Small intestine (tissue), 7 donors: Measurements from ENCODE around the gene TAF4B. TPM values are rescaled to one million over a fixed set of nuclear protein-coding genes. Genes with fewer than 3 reads are reported as not detected.

ENCODE experiments used
- DNase-seq, 2 donors: peaks; one replicate each; pipeline versions ENCODE4 v3.0.0 to v3.0.0-alpha.2; 2013
- FAIRE-seq: peaks from 2 replicates; lab custom pipeline; 2012; peaks lifted over from hg19 to GRCh38; lab: Jason Lieb, UNC
- H3K27ac ChIP-seq, 3 donors: one replicate each; pipeline ENCODE4 v1.5.1; 2013; ENCODE audit warnings: low read length in 2 of 3, mild to moderate bottlenecking in 2 of 3, control low read depth in 1 of 3, inconsistent platforms in 1 of 3, low read depth in 1 of 3, moderate library complexity in 1 of 3
- H3K27me3 ChIP-seq, 3 donors: one replicate each; pipeline ENCODE4 v1.6.1; 2013; ENCODE audit warnings: low read length in 3 of 3, inconsistent platforms in 1 of 3; ENCODE audit not compliant: control insufficient read depth in 3 of 3, insufficient read depth in 3 of 3
- H3K36me3 ChIP-seq, 3 donors: one replicate each; pipeline ENCODE4 v1.6.1; 2013; ENCODE audit warnings: low read length in 3 of 3, inconsistent platforms in 1 of 3, low read depth in 1 of 3, mild to moderate bottlenecking in 1 of 3, moderate library complexity in 1 of 3; ENCODE audit not compliant: control insufficient read depth in 3 of 3, insufficient read depth in 2 of 3
- H3K4me1 ChIP-seq, 3 donors: one replicate each; pipeline ENCODE4 v1.6.1; 2013; ENCODE audit warnings: low read length in 2 of 3, inconsistent platforms in 1 of 3, low read depth in 1 of 3, mild to moderate bottlenecking in 1 of 3, moderate library complexity in 1 of 3; ENCODE audit not compliant: control insufficient read depth in 3 of 3, insufficient read depth in 2 of 3
- H3K4me3 ChIP-seq, 3 donors: one replicate each; pipeline ENCODE4 v1.5.1; 2013; ENCODE audit warnings: low read length in 3 of 3, control low read depth in 1 of 3, inconsistent platforms in 1 of 3, low read depth in 1 of 3, mild to moderate bottlenecking in 1 of 3, moderate library complexity in 1 of 3
- H3K9me3 ChIP-seq, 2 donors: one replicate each; pipeline ENCODE4 v1.6.1; 2013; ENCODE audit warnings: low read depth in 1 of 2, low read length in 1 of 2; ENCODE audit not compliant: control insufficient read depth in 2 of 2, insufficient read depth in 1 of 2
- WGBS, 3 donors: extraction: QIAGEN DNeasy Blood & Tissue Kit; methylation state at CpG; one replicate each; pipeline ENCODE4 v1.1.7; 2013; 5-methylcytosine and 5-hydroxymethylcytosine counted together
- polyA plus RNA-seq, 4 donors: library from polyadenylated mRNA; stranded (reverse) in 3 of 4; unstranded in 1 of 4; fragments of 200-250 nt in 3 of 4; fragments of 120-200 nt in 1 of 4; gene quantifications; one replicate each; pipeline versions ENCODE4 v1.2.1 to v1.2.3, GENCODE V29; 2013
- donor health status: healthy with polysubstance abuse.
- donor health status: control.
- donor health status: control.
- donor health status: Bipolar disorder and iron deficiency.
- donor health status: healthy.

Gene TAF4B
- polyA plus RNA-seq, 4 donors = 0.22 to 3.4 (median 1.7) TPM

- Histone ChIP-seq H3K9me3 (no peaks in the 10 kb centered on the region), H3K4me1 (peaks cover 0 to 3% (median 0%) of the 10 kb centered on the region in 3 donors), H3K4me3 (no peak overlapping the region), H3K36me3 (no peaks in the 10 kb centered on the region), H3K27me3 (no peaks in the 10 kb centered on the region), H3K27ac (no peak overlapping the region)
- FAIRE-seq (no peak), DNase-seq (peak; percentile 42 to 51)
- WGBS, 3 donors = 14 to 31% (median 23%) methylated on average over 2 of the region's 2 CpGs
These were observed 157.4 kb downstream of the TAF4B start for GRCh38 chr18:26383454-26384270.

- Histone ChIP-seq H3K4me1 (peaks cover 0 to 3% (median 0%) of the 10 kb centered on the region in 3 donors), H3K27ac (no peak overlapping the region), H3K36me3 (peaks cover 0 to 3% (median 0%) of the 10 kb centered on the region in 3 donors), H3K4me3 (no peak overlapping the region), H3K9me3 (no peaks in the 10 kb centered on the region), H3K27me3 (no peaks in the 10 kb centered on the region)
- FAIRE-seq (no peak), DNase-seq (peak; percentile 5 to 74)
These were observed 159.8 kb downstream of the TAF4B start for GRCh38 chr18:26386002-26386401.

GRCh38 chr18:26386441-26386840 is 160.2 kb downstream of the TAF4B start:
- Histone ChIP-seq H3K4me1 (peaks cover 0 to 3% (median 0%) of the 10 kb centered on the region in 3 donors), H3K27ac (no peak overlapping the region), H3K9me3 (no peaks in the 10 kb centered on the region), H3K36me3 (peaks cover 0 to 3% (median 0%) of the 10 kb centered on the region in 3 donors), H3K27me3 (no peaks in the 10 kb centered on the region), H3K4me3 (no peak overlapping the region)
- WGBS, 3 donors = 74 to 77% (median 74%) methylated on average over 2 of the region's 2 CpGs
- FAIRE-seq (no peak), DNase-seq (no peak)

- Histone ChIP-seq H3K27ac (no peak overlapping the region), H3K9me3 (no peaks in the 10 kb centered on the region), H3K4me3 (no peak overlapping the region), H3K27me3 (no peaks in the 10 kb centered on the region), H3K4me1 (no peaks in the 10 kb centered on the region), H3K36me3 (peaks cover 0 to 3% (median 2%) of the 10 kb centered on the region in 3 donors)
- WGBS, 3 donors = 67 to 71% (median 68%) methylated on average over 5 of the region's 5 CpGs
- no peak for FAIRE-seq
- DNase-seq = no peak
These were observed 167.9 kb downstream of the TAF4B start for GRCh38 chr18:26394047-26394654.

- no peak overlapping the region for H3K27ac ChIP-seq
- no peak for DNase-seq
- FAIRE-seq = no peak
- H3K36me3 ChIP-seq = peaks cover 0 to 2% (median 0%) of the 10 kb centered on the region in 3 donors
- H3K27me3 ChIP-seq = no peaks in the 10 kb centered on the region
- no peaks in the 10 kb centered on the region for H3K4me1 ChIP-seq
- 89 to 92% (median 91%) methylated on average over 4 of the region's 4 CpGs for WGBS, 3 donors
- no peak overlapping the region for H3K4me3 ChIP-seq
- H3K9me3 ChIP-seq = no peaks in the 10 kb centered on the region
These were observed 170.8 kb downstream of the TAF4B start for GRCh38 chr18:26397019-26397418.

- H3K4me3 ChIP-seq = no peak overlapping the region
- WGBS, 3 donors = 73 to 77% (median 76%) methylated on average over 1 of the region's 1 CpG
- FAIRE-seq (no peak), DNase-seq (no peak)
- H3K9me3 ChIP-seq = no peaks in the 10 kb centered on the region
- no peaks in the 10 kb centered on the region for H3K36me3 ChIP-seq
- no peaks in the 10 kb centered on the region for H3K27me3 ChIP-seq
- no peak overlapping the region for H3K27ac ChIP-seq
- no peaks in the 10 kb centered on the region for H3K4me1 ChIP-seq
These were observed 177.2 kb downstream of the TAF4B start for GRCh38 chr18:26403491-26403890.

GRCh38 chr18:26405190-26405801 is 179.1 kb downstream of the TAF4B start:
- DNase-seq = peak; percentile 17 to 39
- WGBS, 3 donors = 59 to 71% (median 64%) methylated on average over 5 of the region's 5 CpGs

GRCh38 chr18:26406324-26406723 is 180.1 kb downstream of the TAF4B start:
- Histone ChIP-seq H3K27me3 (no peaks in the 10 kb centered on the region), H3K27ac (no peak overlapping the region), H3K4me1 (no peaks in the 10 kb centered on the region), H3K36me3 (no peaks in the 10 kb centered on the region), H3K9me3 (no peaks in the 10 kb centered on the region), H3K4me3 (no peak overlapping the region)
- FAIRE-seq = no peak
- WGBS, 3 donors = 82 to 88% (median 83%) methylated on average over 12 of the region's 12 CpGs
- DNase-seq = no peak

More at GRCh38 chr18:26405190-26405801, 179.1 kb downstream of the TAF4B start:
- Histone ChIP-seq H3K27ac (no peak overlapping the region), H3K27me3 (no peaks in the 10 kb centered on the region), H3K9me3 (no peaks in the 10 kb centered on the region), H3K4me3 (no peak overlapping the region), H3K36me3 (no peaks in the 10 kb centered on the region), H3K4me1 (no peaks in the 10 kb centered on the region)
- no peak for FAIRE-seq
